GM12878 (cell line): ENCODE results near the gene TMEM201. TPM values are rescaled to one million over a fixed set of nuclear protein-coding genes. Genes with fewer than 3 reads are reported as not detected.

Experiments used
- ATAC-seq: fragments of 200-7000 bp; cut with Tn5 transposase; 3 replicates; pipeline ENCODE4 v1.9.1; 2020; ENCODE audit warnings: mild to moderate bottlenecking, moderate library complexity
- BruUV-seq: library from RNA; stranded (reverse); fragments of 400-500 nt; replicated peaks from 2 replicates; lab custom pipeline; 2021; lab: Mats Ljungman, UMichigan
- CTCF ChIA-PET: fragments of 300-600 bp; sonication (Branson Sonifier 250); formaldehyde crosslinking; extraction: SDS; loops from one replicate; lab custom pipeline; 2021; ENCODE audit warnings: inconsistent platforms; lab: Yijun Ruan, JAX
- POLR2A ChIA-PET: fragments of 350-600 bp; formaldehyde crosslinking; extraction: SDS; loops from one replicate; lab custom pipeline; 2021; ENCODE audit warnings: inconsistent platforms; lab: Charles Lee
- RAD21 ChIA-PET: fragments of 300-600 bp; sonication (Branson Sonifier 250); formaldehyde crosslinking; loops from one replicate; lab custom pipeline; 2023; ENCODE audit warnings: antibody characterized with exemption; ENCODE audit not compliant: unreplicated experiment; lab: Charles Lee
- SMC1A ChIA-PET: fragments of 300-600 bp; sonication (Branson Sonifier 250); formaldehyde crosslinking; loops from one replicate; lab custom pipeline; 2023; ENCODE audit not compliant: unreplicated experiment, uncharacterized antibody; lab: Charles Lee
- DNase-seq: peaks from one replicate; pipeline ENCODE4 v3.0.0-alpha.2; 2011; ENCODE audit warnings: low read depth, low spot score
- FAIRE-seq: peaks from 3 replicates; lab custom pipeline; 2011; peaks lifted over from hg19 to GRCh38; lab: Jason Lieb, UNC
- H2AFZ ChIP-seq: 2 replicates; pipeline ENCODE4 v1.6.0; 2011; ENCODE audit warnings: low read depth, low read length, control low read depth; ENCODE audit not compliant: control insufficient read depth
- H3K27ac ChIP-seq: 2 replicates; pipeline ENCODE4 v1.5.1; 2011; ENCODE audit warnings: control low read depth; ENCODE audit not compliant: control insufficient read depth, insufficient read depth
- H3K27me3 ChIP-seq, 2 experiments: replicated peaks in 1 of 2; 2 replicates each; pipeline versions ENCODE4 v1.6.0 to v1.6.1; 2011; ENCODE audit warnings: low read length in 1 of 2; ENCODE audit not compliant: control insufficient read depth in 2 of 2, insufficient read depth in 2 of 2
- H3K36me3 ChIP-seq, 2 experiments: 2 replicates each; pipeline ENCODE4 v1.5.1; 2011; ENCODE audit warnings: low read length in 1 of 2; ENCODE audit not compliant: control insufficient read depth in 2 of 2, insufficient read depth in 2 of 2
- H3K4me1 ChIP-seq: 2 replicates; pipeline ENCODE4 v1.6.1; 2011; ENCODE audit warnings: mild to moderate bottlenecking, low read length, moderate library complexity, mixed read lengths; ENCODE audit not compliant: control insufficient read depth, insufficient read depth
- H3K4me2 ChIP-seq: 2 replicates; pipeline ENCODE4 v1.6.0; 2011; ENCODE audit warnings: control low read depth; ENCODE audit not compliant: control insufficient read depth, insufficient read depth
- H3K4me3 ChIP-seq: fragments of 200-600 bp; sonication (generic); 2 replicates; pipeline ENCODE4 v1.5.1; 2016
- H3K79me2 ChIP-seq: 2 replicates; pipeline ENCODE4 v1.6.0; 2011; ENCODE audit warnings: low read length; ENCODE audit not compliant: control insufficient read depth, insufficient read depth
- H3K9ac ChIP-seq: 2 replicates; pipeline ENCODE4 v1.8.0; 2011; ENCODE audit warnings: low read length, control low read depth, mixed read lengths; ENCODE audit not compliant: control insufficient read depth, insufficient read depth
- H3K9me3 ChIP-seq: replicated peaks from 3 replicates; pipeline ENCODE4 v1.5.1; 2011; ENCODE audit warnings: mild to moderate bottlenecking, low read length; ENCODE audit not compliant: control insufficient read depth, insufficient read depth
- H4K20me1 ChIP-seq: 2 replicates; pipeline ENCODE4 v1.6.0; 2011; ENCODE audit not compliant: control insufficient read depth, insufficient read depth
- BMI1 ChIP-seq: fragments of 450-650 bp; IDR thresholded peaks from 2 replicates; pipeline ENCODE4 v1.6.1; 2016; ENCODE audit warnings: mild to moderate bottlenecking, moderate library complexity, borderline replicate concordance
- CTCF ChIP-seq, 3 experiments: IDR thresholded peaks in 2 of 3; conservative IDR thresholded peaks in 1 of 3; 2 replicates each; pipeline ENCODE4 v1.5.1; 2011; ENCODE audit warnings: low read depth in 3 of 3, low read length in 3 of 3, mild to moderate bottlenecking in 3 of 3, control low read depth in 2 of 3, moderate library complexity in 2 of 3, inconsistent platforms in 1 of 3, mixed read lengths in 1 of 3; ENCODE audit not compliant: control insufficient read depth in 2 of 3, insufficient read depth in 1 of 3; ENCODE audit errors: extremely low read depth in 1 of 3
- ESRRA ChIP-seq: IDR thresholded peaks from 2 replicates; pipeline ENCODE4 v1.6.1; 2012; ENCODE audit warnings: mild to moderate bottlenecking, low read length, improper control_type of control experiment
- POLR2A ChIP-seq: IDR thresholded peaks from 2 replicates; pipeline ENCODE4 v1.6.1; 2011; ENCODE audit warnings: low read depth, mild to moderate bottlenecking, low read length
- RB1 ChIP-seq: fragments of 450-650 bp; formaldehyde crosslinking; IDR thresholded peaks from 2 replicates; pipeline ENCODE4 v1.6.1; 2017; ENCODE audit warnings: mild to moderate bottlenecking, borderline replicate concordance
- RUNX3 ChIP-seq: IDR thresholded peaks from 2 replicates; pipeline ENCODE4 v1.6.1; 2012; ENCODE audit warnings: low read length, inconsistent platforms
- TCF3 ChIP-seq: IDR thresholded peaks from 2 replicates; pipeline ENCODE4 v1.6.1; 2012; ENCODE audit warnings: low read depth, mild to moderate bottlenecking, low read length, borderline replicate concordance; ENCODE audit not compliant: insufficient read depth
- WGBS: methylation state at CpG from one replicate; pipeline ENCODE4 v1.1.6; 2016; ENCODE audit warnings: low lambda C conversion rate; ENCODE audit not compliant: insufficient replicate concordance, insufficient coverage; ENCODE audit errors: missing lambda C conversion rate; 5-methylcytosine and 5-hydroxymethylcytosine counted together
- in situ Hi-C: fragments of 300-500 bp; cut with MboI; formaldehyde crosslinking; loops from 9 replicates; pipeline ENCODE4 v1.14.3; 2018; ENCODE audit warnings: mixed read lengths
- intact Hi-C: fragments of 100-400 bp; cut with micrococcal nuclease; formaldehyde crosslinking; loops from one replicate; pipeline ENCODE4 v1.14.2; 2022; ENCODE audit not compliant: unreplicated experiment
- polyA plus RNA-seq, 11 experiments: library from polyadenylated mRNA; depleted of rRNA in 4 of 11; unstranded in 6 of 11; stranded (reverse) in 5 of 11; fragments of >200 nt; fragmentation: Nextera tagmentation in 4 of 11; fragmentation: Illumina TruSeq in 1 of 11; extraction: Ambion mirVana in 4 of 11; extraction: Trizol in 1 of 11; gene quantifications; 1 replicate in 1 of 11; 2 replicates in 10 of 11; pipeline versions ENCODE4 v1.2.1 to v1.2.3, GENCODE V29; 2011 to 2016; ENCODE audit warnings: inconsistent platforms in 2 of 11, missing spikeins in 2 of 11, low read depth in 1 of 11
- total RNA-seq, 4 experiments: library from RNA; depleted of rRNA in 3 of 4; stranded (reverse); fragments of >200 nt in 3 of 4; fragmentation: Illumina TruSeq in 1 of 4; extraction: Trizol in 1 of 4; gene quantifications; 2 replicates each; pipeline versions ENCODE4 v1.2.1 to v1.2.3, GENCODE V29; 2013 to 2021
- TF ChIP-seq, protein P1 (sequence below): IDR thresholded peaks from 2 replicates; pipeline ENCODE4 v1.6.1; 2011; ENCODE audit warnings: mild to moderate bottlenecking, low read depth, low read length, moderate library complexity; ENCODE audit not compliant: insufficient replicate concordance
- TF ChIP-seq, protein P2 (sequence below): fragments of 450-650 bp; IDR thresholded peaks from 2 replicates; pipeline ENCODE4 v1.6.1; 2016; ENCODE audit warnings: mild to moderate bottlenecking
- TF ChIP-seq, protein P3 (sequence below): IDR thresholded peaks from 2 replicates; pipeline ENCODE4 v1.6.1; 2011; ENCODE audit warnings: borderline replicate concordance, low read depth, mild to moderate bottlenecking, moderate library complexity, mixed read lengths, low read length; ENCODE audit not compliant: insufficient read depth; ENCODE audit errors: extremely low read length

The TMEM201 gene
- total and polyA plus RNA-seq, 10 of the 15 experiments (the other 5 are each of a cell fraction or from before 2014, with no cell fraction given) = 0.13 to 26.6 (median 6.1) TPM

- SMC1A ChIA-PET = no interaction called here
- TF ChIP-seq RUNX3 (no peak), ESRRA (no peak)
- TF ChIP-seq, protein P1, sequence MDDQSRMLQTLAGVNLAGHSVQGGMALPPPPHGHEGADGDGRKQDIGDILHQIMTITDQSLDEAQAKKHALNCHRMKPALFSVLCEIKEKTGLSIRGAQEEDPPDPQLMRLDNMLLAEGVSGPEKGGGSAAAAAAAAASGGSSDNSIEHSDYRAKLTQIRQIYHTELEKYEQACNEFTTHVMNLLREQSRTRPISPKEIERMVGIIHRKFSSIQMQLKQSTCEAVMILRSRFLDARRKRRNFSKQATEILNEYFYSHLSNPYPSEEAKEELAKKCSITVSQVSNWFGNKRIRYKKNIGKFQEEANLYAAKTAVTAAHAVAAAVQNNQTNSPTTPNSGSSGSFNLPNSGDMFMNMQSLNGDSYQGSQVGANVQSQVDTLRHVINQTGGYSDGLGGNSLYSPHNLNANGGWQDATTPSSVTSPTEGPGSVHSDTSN = no peak
- 91% methylated on average over 39 of the region's 42 CpGs for WGBS
- Histone ChIP-seq H3K4me2 (no peak overlapping the region), H3K79me2 (no peaks in the 10 kb centered on the region), H3K9me3 (no peaks in the 10 kb centered on the region), H3K9ac (no peak overlapping the region), H3K4me3 (no peak overlapping the region), H3K4me1 (no peaks in the 10 kb centered on the region), H3K27ac (no peak overlapping the region), H3K36me3 (peaks cover 7 to 27% of the 10 kb centered on the region in 2 experiments; a peak in 3 of 4 replicates), H2AFZ (no peak overlapping the region), H4K20me1 (no peaks in the 10 kb centered on the region), H3K27me3 (no peaks in the 10 kb centered on the region)
- POLR2A ChIA-PET = no interaction called here
- CTCF ChIA-PET = no interaction called here
- RAD21 ChIA-PET = no interaction called here
- DNase-seq (no peak), FAIRE-seq (no peak), ATAC-seq (no peak)
- intact Hi-C loops = no loop called here
- in situ Hi-C loops = no loop called here
- no TSS peak for BruUV-seq
Observed at GRCh38 chr1:9603766-9604753, 15.3 kb downstream of the TMEM201 start.

- Histone ChIP-seq H2AFZ (no peak overlapping the region), H3K4me1 (no peaks in the 10 kb centered on the region), H3K79me2 (no peaks in the 10 kb centered on the region), H4K20me1 (no peaks in the 10 kb centered on the region), H3K9me3 (no peaks in the 10 kb centered on the region), H3K4me2 (no peak overlapping the region), H3K4me3 (no peak overlapping the region), H3K27ac (no peak overlapping the region), H3K9ac (no peak overlapping the region), H3K27me3 (no peaks in the 10 kb centered on the region), H3K36me3 (peaks cover 8 to 28% of the 10 kb centered on the region in 2 experiments; a peak in 3 of 4 replicates)
- WGBS = 83% methylated on average over 15 of the region's 15 CpGs
- in situ Hi-C loops = no loop called here
- CTCF ChIA-PET = no interaction called here
- ATAC-seq = no peak
- POLR2A ChIA-PET = no interaction called here
- RAD21 ChIA-PET = no interaction called here
- SMC1A ChIA-PET = no interaction called here
- DNase-seq = no peak
- intact Hi-C loops = no loop called here
- BruUV-seq = no TSS peak
- FAIRE-seq = no peak
- TF ChIP-seq BMI1 = no peak
- TF ChIP-seq POLR2A = peak; percentile 22; the same call in 1 of the 2 replicates
- TF ChIP-seq CTCF (IDR thresholded peaks at IDR 0.05 in 2 of 3, conservative IDR thresholded peaks at IDR 0.05 in 1 of 3; ENCODE audit: control insufficient read depth in 2 of 3, extremely low read depth in 1 of 3, insufficient read depth in 1 of 3, low read depth in 3 of 3, low read length in 3 of 3) = no peak
- TF ChIP-seq, protein P2, sequence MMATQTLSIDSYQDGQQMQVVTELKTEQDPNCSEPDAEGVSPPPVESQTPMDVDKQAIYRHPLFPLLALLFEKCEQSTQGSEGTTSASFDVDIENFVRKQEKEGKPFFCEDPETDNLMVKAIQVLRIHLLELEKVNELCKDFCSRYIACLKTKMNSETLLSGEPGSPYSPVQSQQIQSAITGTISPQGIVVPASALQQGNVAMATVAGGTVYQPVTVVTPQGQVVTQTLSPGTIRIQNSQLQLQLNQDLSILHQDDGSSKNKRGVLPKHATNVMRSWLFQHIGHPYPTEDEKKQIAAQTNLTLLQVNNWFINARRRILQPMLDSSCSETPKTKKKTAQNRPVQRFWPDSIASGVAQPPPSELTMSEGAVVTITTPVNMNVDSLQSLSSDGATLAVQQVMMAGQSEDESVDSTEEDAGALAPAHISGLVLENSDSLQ = no peak
- no peak for TF ChIP-seq RB1
- TF ChIP-seq TCF3 = no peak
- TF ChIP-seq, protein P3, sequence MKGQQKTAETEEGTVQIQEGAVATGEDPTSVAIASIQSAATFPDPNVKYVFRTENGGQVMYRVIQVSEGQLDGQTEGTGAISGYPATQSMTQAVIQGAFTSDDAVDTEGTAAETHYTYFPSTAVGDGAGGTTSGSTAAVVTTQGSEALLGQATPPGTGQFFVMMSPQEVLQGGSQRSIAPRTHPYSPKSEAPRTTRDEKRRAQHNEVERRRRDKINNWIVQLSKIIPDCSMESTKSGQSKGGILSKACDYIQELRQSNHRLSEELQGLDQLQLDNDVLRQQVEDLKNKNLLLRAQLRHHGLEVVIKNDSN = no peak
Observed at GRCh38 chr1:9604836-9605235, 16.1 kb downstream of the TMEM201 start.
